GM21619 (cell line): Measurements from ENCODE around the gene NGLY1.
A peak's percentile ranks its signal among the peaks of the same experiment; 100 is the strongest.

Experiments
- ATAC-seq: cut with Tn5 transposase; IDR thresholded peaks from one replicate; pipeline ENCODE4 v1.9.1; 2021; ENCODE audit not compliant: unreplicated experiment

NGLY1 gene, protein sequence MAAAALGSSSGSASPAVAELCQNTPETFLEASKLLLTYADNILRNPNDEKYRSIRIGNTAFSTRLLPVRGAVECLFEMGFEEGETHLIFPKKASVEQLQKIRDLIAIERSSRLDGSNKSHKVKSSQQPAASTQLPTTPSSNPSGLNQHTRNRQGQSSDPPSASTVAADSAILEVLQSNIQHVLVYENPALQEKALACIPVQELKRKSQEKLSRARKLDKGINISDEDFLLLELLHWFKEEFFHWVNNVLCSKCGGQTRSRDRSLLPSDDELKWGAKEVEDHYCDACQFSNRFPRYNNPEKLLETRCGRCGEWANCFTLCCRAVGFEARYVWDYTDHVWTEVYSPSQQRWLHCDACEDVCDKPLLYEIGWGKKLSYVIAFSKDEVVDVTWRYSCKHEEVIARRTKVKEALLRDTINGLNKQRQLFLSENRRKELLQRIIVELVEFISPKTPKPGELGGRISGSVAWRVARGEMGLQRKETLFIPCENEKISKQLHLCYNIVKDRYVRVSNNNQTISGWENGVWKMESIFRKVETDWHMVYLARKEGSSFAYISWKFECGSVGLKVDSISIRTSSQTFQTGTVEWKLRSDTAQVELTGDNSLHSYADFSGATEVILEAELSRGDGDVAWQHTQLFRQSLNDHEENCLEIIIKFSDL

DNA sequence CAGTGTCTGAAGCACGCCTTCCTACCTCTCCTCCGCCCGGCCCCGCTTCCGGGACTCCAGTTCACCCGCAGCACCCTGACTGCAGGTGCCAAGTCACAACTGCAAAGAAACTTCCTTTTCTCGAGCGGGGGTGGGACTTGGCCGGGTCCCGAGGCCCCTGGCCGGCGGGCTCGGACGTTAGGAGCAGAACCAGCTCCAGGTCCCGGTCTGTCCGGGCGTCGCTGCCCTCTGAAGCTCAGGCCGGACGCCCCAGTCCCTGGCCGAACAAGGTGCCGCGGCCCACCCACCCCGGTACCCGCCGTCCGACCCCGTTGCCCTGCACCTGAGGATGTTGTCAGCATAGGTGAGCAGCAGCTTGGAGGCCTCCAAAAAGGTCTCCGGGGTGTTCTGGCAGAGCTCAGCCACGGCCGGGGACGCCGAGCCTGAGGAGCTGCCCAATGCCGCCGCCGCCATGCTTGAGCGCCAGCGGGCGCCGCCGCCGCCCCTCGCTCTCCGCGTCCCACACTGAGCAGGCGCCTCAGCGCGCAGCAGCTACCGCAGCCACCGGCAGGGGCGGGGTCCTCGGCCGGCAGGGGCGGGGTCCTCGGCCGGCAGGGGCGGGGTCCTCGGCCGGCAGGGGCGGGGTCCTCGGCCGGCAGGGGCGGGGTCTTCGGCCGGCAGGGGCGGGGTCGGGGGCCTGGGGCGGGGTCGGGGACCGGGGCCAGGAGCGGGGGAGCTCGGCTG is at the start of gene NGLY1:
NGLY1 (minus strand) TSS at position 506 of the 723 bp plus-strand sequence; CDS start at position 453, 53 bp downstream.
- peak; percentile 68 for ATAC-seq

DNA sequence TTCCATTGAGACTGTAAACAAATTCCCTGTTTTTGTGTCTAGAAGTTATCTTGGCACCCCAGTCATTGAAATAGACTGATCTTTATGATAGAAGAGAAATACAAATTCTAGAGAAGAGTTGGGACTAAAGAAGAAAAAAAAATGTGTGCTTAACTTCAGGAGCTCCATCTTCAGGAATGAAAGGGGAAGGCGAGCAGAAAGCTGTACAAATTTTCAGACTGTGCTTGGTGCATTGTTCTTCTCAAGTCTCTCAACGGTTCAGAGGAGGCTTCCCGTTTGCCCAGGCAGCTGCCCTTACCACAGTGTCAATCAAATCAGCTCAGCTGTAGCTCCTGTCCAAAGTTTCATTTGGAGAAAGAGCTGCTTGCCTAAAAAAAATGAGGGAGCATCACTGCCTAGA is 48.3 kb upstream of the NGLY1 start:
- ATAC-seq = no peak

DNA sequence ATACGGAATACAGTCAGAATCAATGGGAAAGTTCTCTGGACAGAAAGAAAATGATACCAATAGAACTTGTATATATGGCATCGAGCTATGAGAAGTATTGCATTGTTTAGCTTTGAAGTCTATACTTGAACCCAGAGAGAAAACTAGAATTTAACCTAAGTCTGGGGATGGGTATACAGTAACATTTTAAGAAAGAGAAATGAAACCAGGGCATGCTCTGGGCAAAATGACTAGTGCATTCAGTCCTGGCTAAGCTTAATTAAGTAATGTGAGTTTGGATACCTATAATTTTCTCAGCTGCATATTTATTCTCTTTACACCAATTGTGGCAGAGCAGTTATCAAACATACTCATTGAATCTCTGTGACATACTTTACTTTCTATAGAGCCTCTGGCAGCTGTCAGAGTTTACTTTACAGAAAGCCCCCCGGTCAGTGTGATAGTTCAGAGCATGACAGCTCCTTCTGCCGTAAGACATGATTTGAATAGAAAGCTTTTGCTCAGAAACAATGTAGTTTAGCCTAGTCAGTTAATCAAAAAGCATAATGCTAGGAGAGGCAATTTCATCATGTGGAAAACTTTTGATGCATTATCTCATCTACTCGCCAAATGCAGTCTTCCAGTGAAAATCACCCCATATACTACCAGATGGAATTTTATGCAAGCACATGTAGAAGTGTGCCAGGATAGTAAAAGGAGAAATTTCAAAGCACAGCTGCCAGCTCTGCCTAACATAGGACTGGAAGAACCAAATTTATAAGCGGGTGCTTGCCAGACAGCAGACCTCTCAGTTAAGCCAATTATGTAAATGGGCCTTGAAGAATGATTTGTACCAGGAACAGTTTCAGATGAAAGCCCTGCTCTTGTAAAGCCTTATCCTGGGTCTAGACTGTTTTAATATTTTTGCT is 47.4 kb upstream of the NGLY1 start:
- ATAC-seq = no peak

DNA sequence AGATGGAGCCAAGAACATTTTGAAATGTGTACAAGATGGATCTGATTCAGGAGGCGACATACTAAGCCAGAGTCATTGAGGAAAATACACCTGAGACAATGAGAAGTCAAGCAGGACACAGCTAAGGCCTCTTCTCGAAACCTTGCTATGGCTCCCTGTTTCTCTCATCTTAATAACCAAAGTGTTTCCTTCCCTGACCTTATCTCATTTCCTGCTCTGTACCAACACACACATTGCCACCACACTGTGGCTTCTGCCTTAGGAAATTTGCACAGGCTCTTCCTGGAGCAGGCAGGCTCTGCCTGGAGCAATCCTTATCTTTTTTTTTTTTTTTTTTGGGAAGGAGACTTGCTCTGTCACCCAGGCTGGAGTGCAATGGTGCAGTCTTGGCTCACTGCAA is 43.3 kb upstream of the NGLY1 start:
- no peak for ATAC-seq

DNA sequence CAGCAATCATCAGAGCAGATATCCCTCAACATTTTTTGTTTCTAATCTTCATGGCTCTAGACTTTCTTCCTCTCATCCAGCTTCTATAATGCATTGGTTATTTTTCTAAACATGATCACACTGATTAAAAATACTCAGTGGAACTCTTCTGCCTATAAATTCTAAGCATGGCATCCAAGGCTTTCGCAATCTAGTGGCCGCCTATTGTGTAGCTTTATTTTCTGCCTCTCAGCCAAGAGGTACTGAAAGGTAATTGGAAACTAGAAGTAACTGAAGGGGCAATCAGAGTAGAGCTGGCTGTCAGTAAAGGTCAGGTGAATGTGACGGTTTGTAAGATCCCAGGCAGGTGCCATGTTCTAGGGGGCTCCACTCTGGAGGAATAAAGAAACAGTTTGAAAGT is 40.1 kb upstream of the NGLY1 start:
- no peak for ATAC-seq

DNA sequence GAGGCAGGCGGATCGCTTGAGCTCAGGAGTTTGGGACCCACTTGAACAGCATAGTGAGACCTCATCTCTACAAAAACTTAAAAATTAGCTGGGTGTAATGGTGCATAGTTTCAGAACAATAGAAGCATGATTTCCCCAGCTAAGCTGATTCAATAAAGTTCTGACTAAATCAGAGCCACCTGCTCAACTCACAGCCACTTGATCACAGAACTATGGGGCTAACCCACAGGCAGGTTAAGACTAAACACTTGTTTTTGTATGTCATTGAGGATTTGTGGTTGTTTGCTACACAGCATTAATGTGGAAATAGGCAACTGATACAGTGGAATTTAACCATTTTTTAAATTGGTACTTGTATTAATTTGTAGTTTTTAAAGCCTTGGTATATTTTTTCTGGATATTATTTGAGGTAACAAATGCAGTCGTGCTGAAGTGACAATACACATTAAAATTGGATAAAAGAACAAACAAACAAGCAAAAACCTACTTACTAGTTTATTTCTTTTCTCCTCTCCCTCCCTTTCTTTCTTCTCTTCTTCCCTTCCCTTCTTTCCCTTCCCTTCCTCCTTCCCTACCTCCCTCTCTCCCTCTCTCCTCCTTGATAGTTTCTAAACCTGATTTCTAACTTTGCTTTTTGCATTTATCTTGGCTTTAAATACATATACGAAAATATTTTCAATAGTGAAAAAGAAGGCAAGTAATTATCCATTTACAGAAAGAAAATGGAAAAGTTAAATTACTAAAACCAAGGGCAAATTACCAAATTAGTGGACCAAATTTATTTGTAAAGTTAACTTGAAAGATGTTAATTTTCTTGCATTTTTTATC is 38.7 kb upstream of the NGLY1 start:
- ATAC-seq = no peak

DNA sequence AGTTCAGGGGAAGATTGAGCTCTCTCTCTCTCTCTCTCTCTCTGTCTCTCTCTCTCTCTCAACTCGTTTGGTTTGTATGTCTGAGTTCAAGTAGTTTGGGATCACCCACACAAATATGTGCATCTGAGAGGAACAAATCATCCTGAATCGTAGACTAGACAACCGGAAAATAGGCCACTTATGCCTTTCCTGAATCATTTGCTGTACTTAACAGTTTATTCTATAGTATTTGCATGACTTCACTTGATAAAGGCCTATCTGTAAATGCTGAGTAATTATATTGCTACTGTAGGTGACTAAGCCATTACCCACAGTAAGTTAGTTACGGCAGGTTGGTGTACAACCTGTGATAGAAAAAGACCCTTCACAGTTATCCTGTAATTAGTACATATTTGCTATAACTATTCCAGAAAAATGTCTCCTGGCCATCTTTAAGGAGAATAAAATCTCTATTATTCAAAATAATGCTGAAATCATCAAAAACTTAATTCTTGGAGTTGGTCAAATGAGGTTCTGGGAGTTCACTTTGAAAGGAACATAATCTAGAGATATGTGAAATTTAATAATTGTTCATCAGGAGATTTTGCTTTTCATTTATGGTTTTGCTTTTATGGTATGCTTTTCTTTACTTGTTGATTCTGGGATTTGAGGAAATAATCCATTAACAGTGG is 37.7 kb upstream of the NGLY1 start:
- no peak for ATAC-seq

DNA sequence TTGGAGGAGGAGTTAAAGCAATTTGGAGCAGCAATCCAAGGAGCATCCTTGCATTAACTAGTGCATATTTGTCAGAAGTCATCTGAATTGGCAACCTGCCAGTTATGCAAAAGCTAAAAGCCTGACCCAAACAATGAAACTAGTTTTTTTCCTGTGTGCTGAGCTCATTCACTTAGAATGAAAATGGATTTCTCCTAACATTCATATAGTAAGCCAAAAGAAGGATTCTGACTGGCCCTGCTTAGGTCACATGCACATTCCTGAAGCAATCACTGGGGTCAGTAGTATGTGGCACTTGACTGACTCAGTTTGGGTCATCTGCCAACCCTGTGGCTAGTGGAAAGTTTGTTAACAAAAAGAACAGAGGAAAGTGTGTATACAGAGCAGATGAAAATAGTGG is 37.1 kb upstream of the NGLY1 start:
- no peak for ATAC-seq

DNA sequence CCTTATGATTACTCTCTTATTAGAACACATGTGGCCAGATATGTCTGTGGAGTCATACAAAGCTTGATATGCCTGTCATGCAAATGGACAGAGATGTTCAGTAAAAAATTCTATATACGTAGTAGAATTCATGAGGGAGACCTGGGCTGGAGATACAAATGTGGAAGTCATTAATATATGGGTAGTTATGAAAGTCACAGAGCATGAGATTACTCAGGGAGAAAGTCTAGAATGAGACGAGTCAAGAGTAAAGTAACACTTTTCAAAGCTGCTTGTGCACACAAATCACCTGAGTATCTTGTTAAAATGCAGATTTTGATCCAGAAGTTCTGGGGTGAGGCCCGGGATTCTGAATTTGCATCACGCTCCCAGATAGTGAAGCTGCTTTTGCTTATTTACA is 35.1 kb upstream of the NGLY1 start:
- no peak for ATAC-seq

DNA sequence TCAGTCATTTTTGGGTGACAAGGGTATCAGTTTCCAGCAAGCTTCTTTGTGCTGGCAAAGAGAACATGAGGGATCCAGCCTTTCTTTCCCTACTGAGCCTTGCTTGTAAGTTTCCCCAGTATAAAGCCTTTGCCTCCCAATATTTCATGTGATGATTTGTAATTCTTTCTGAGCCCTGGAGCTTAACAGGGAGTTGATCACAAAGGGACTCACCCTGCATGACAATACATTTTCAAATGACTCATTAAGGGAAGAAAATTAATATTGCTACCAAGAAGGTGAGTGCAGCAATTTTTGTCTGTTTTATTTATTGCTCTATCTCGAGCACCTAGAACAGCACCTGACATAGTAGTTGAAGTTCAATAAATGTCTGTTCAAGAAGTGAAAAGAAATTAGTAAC is 34.4 kb upstream of the NGLY1 start:
- ATAC-seq = peak; percentile 9

DNA sequence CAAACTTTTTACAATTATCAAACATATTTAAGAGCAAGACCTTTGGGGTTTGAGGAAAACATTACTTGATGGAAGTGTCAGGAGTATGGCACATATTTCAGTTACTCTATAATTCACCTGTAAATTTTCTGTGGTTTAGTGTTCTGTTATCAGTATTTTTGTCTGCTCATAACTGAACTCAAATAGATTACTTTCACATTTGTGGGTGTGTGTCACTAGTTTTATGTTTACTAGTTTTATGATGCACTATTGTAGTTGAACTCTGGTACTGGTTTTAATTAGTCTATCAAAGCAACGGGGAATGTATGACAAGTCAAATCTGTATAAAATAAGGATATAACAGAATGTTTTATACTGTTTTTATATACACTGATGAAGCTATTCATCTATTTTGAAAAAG is 33.9 kb upstream of the NGLY1 start:
- peak; percentile 43 for ATAC-seq

DNA sequence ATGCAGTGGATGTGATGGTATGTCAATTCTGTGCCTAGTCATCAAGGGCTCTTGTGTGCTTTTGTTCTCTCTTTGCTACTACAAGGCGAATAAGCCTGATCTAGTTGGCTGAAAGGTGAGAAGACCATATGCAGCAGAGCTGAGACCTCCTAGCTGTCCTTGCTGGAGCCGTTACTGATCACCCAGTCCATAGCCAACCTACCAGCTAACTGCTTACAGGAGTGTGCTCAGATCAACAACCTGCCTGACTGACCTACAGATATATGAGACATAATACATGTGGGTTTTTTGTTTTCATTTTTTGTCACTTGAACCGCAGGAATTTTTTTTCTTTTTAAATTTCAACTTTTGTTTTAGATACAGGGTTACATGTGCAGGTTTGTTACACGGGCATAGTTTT is 29.4 kb upstream of the NGLY1 start:
- ATAC-seq = no peak

DNA sequence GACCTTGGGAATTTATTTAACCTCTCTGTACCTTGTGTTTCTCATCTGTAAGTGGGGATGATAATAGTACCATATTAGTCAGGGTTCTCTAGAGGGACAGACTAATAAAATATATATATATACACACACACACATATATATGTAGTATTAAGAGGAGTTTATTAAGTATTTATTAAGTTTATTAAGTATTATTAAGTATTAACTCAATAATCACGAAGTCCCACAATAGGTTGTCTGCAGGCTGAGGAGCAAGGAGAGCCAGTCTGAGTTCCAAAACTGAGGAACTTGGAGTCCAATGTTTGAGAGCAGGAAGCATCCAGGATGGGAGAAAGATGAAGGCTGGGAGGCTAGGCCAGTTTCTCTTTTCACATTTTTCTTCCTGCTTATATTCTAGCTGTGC is 21.4 kb upstream of the NGLY1 start:
- no peak for ATAC-seq

DNA sequence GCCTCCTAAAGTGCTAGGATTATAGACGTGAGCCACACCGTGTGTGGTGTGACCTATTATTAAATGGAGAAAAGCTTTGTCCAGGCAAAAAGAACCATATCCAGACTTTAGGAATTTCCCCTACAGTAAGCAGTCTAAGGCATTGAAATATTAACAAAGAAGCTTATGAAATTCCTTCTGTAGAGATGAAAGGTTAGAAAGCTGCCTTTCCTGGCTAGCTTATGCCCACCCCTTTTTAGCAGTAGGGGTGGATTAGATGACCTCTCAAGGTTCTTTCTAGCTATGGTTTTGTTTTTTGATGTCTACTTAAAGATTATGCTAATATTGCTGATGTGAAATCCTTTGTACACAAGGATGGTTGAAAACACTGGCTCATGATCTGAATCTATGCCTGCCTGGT is 20.6 kb upstream of the NGLY1 start:
- no peak for ATAC-seq

DNA sequence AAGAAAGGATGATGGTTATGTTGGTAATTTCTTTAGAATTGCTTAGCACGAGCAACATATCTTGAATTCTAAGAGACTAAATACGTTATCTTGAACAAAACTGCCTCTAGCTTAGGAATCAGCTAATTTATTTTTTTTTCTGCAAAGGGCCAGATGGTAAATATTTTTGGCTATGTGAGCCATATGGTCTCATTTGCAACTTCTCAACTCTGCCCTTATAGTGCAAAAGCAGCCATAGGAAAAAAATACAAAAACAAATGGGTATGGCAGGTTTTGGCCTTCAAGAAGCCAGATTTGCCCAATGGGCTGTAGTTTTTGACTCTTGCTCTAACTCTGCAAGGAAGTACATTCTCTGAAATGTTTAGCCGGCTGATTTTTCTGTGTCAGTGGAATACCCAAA is 18.5 kb upstream of the NGLY1 start:
- no peak for ATAC-seq

DNA sequence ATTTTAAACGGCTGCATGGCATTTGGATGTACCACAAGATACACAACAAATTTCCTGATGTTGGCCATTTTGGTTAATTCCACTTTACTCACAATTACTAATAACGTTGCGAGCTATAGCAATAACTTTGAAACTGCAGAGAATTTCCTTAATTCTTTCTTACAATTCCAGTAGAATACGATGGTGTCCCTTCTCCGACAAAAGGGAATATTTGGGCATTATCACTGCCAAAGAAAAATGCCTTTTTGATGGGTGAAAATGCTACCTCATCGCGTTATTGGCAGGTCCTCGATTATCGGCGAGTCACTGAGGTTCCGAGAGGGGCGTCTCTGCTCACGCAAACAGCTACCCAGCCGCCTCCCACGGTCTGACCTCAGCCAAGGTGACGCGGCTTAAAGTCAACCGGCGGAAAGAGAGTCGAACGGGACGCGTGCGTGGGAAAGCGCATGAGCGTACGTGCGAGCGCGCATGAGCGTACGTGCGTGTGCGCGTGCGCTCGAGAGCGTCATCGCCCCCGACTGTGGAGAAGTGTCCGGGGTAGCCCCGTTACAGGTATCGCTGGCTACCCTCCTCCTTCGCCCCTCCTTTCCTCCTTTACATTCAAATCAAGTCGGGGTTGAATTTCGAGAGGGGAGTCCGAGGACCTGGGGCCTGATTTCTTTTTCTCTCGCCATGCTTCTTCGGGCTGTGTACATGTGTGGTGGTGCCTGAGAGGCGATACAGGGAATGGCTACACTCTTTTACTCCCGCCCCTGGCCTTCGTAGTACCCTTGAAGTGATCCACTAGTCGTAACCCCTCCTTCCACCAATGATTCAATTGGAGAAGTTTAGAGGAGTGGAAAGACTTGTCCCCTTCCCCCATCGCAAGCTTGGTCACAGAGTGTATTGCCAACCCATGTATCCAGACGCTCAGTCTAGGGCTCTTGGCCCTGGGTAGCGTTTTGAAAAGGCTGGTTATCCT is 6.6 kb upstream of the NGLY1 start, which contains the start of gene OXSM:
OXSM (plus strand) TSS at position 495 of the 961 bp plus-strand sequence. CDS start 931 bp downstream, outside the sequence.
- peak; percentile 93 for ATAC-seq

DNA sequence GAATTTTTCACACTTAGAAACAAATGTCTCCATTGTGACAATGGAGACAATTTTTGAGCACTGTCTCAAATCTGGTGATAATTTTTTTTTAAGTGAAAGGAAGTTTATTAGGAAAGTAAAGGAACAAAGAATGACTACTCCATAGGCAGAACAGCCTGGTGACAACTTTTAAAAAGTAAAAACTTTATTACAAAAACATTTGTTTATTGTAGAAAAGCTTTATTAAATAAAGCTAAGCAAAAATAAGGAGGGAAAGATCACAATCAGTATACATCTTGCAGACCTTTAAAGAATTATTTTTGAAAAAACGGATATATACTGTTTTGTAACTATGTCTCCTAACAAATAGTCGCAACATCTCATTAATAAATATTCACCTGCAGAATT is 6.0 kb upstream of the NGLY1 start:
- ATAC-seq = no peak

DNA sequence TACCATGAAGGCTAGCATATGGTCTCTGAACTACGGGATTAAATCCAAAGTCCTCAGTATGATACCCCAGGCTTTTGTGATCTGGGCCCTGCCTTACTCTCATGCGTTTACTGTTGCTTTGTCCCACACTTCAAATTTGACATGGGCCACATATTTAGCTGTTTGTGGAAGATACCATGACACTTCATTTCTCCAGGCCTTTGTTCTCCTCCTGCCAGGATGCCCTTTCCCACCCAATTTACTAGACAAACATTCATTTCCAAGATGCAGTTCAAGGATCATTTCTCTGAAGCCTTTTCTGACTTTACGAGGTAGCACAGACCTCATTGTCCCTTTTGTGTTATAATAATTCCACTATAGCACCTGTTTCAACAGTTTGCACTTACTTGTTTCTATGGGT is 4.4 kb upstream of the NGLY1 start:
- no peak for ATAC-seq
